ENCODE results near the gene YIF1A.

YIF1A gene, protein sequence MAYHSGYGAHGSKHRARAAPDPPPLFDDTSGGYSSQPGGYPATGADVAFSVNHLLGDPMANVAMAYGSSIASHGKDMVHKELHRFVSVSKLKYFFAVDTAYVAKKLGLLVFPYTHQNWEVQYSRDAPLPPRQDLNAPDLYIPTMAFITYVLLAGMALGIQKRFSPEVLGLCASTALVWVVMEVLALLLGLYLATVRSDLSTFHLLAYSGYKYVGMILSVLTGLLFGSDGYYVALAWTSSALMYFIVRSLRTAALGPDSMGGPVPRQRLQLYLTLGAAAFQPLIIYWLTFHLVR

DNA sequence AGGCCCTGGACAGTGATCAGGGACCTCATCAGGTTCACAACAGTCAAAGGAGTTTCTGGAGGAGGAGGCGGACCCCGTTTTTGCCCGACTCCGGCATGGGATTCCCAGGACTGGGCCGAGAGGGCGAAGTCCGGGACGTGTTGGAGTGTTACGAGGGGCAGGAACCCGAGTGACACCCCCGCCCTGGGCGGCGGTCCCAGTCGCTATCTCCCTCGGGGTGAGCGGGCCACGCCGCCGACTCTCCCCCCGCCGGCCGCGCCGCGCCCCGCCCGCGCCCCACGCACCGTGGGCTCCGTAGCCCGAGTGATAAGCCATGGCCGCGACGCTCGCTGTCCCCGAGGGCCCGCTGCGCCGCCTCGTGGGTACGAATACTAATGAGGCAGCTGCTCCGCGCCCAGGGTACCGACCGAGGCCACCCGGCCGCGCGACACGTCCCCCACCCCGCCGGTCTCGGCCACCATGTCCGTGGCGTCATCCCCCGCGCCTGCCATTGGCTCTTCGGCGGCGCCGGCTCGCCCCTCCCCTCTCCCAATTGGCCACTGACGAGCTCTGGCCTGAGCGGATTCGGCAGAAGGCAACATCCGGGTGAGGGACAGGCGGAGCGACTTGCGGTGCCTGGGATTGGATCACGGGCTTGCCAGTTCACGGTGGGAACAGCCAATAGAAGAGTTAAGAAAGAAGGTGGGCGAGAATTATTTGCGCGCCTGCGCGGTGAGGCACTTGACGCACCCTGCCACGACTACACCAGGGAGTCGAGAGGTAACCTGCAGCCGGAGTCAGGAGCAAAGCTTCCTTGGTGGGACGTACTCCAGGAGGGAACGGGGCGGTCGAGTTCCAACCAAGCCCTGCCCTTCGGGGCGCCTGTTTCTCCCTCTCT lies at the start of gene YIF1A:
YIF1A (minus strand) TSS at position 473 of the 877 bp plus-strand sequence; CDS start at position 315, 158 bp downstream.
- peak; percentile 100 for DNase-seq (ENCODE audit: low spot score)

DNA sequence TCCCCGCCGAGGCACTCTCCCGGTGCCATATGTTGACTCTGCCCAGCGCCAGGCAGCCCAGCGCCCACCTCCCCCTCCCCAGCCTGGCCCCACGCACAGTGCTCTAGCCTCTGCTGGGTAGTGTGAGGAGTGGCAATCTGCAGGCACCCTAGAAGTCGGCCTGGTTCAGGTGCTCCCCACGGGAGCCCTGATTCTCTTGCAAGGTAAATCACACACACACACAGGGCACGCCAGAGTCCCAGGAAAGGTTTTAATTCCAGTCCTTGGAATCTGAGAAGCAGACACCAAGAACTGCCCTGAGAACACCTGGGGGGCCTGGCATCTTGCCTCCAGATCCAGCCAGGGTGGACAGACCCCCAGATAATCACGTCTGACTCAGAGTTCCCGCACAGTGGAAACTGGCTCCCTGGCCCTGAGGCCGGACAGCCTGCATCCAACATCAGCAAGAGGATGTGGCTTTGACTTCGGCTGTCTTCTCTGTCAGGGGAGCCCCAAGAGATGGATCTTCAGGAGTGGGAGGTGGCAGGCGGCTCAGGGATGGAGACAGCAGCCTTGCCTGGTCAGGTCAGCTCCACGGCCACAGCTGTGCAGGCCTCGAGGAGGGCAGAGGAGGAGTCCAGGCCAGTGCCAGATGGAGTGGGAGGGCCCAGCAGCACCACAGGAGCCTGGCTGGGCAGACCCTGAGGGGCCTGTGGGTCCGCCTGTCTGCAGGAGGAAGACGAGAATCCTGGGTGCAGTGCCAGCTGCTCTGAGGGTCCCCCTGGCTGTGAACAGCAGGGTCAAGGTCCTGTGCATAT lies 48.4 kb upstream of the YIF1A start:
- DNase-seq (ENCODE audit: low spot score) = no peak

DNA sequence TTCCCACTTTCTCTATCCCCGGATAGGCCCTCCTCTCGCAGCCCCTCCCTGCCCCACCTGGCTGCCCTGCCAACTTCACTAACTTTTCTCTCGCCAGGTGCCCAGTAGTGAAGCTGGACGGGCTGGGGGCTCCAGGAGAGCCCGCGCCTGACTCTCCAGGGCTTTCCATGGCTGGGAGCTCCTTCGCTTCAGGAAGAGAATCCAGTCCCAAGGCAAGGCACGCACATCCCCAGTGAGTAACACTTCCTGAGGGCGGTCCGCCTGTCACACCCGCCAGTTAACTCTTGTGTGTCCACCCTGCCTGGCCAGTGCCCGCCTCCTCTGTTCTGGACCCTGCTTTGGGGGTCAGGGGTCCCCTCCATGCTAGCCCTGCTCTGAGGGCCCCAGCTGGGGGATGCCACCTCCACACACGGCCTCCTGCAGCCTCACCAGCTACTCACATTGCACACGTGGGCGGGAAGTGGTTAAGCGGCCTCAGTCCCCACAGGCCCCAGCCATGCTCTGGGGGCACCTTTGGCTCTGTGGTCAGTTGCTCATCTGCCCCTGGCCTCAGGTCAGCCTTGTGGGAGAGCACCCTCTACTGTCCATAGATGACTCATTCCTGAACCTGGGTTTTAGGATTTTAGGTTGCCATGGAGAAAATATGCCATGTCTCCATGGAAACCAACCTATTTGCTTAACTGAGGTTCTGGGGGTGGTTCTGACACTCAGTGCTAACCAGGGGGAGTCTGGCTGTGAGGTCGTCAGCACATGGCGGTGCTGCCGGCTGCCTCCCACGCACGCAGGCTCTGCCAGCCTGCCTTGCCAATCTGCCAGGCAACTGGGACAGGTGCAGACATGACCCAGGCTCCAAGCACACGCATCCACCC lies 47.5 kb upstream of the YIF1A start, which contains the start of gene RIN1:
RIN1 (minus strand) TSS at position 201 of the 869 bp plus-strand sequence; CDS start at position 169, 32 bp downstream.
- peak; percentile 90 for DNase-seq (ENCODE audit: low spot score)

DNA sequence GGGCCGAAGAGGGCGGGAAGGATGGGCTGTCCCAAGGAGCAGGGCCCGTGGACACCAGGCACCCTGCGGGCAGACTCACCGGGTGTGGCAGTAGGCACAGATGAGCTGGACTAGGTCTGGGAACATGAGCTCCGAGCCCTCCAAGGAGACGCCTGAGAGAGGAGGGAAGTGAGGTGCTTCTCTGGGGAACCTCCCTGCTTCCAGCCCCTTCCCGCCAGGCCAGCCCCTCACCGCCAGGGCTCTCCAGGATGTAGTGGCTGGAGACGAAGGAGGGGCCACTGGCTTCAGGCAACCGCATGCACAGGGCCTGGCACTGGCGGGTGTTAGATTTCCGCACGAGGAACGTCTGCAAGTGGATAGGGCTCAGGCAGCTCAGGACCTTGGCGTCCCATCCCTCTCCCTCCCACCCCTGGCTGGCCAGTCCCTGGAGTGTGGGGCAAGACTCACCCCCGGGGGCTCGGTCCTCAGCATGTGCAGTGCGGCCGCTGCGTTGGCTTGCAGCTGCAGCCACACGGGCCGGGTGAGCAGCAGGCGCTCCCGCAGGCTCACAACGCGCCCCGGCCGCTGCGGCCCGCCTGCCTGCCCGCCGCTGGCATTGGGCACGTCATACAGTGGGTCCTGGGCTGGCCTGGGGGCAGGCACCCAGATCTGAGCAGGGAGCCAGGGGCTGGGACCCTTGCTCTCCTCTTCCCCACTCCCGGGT lies 46.7 kb upstream of the YIF1A start:
- DNase-seq (ENCODE audit: low spot score) = peak; percentile 36

DNA sequence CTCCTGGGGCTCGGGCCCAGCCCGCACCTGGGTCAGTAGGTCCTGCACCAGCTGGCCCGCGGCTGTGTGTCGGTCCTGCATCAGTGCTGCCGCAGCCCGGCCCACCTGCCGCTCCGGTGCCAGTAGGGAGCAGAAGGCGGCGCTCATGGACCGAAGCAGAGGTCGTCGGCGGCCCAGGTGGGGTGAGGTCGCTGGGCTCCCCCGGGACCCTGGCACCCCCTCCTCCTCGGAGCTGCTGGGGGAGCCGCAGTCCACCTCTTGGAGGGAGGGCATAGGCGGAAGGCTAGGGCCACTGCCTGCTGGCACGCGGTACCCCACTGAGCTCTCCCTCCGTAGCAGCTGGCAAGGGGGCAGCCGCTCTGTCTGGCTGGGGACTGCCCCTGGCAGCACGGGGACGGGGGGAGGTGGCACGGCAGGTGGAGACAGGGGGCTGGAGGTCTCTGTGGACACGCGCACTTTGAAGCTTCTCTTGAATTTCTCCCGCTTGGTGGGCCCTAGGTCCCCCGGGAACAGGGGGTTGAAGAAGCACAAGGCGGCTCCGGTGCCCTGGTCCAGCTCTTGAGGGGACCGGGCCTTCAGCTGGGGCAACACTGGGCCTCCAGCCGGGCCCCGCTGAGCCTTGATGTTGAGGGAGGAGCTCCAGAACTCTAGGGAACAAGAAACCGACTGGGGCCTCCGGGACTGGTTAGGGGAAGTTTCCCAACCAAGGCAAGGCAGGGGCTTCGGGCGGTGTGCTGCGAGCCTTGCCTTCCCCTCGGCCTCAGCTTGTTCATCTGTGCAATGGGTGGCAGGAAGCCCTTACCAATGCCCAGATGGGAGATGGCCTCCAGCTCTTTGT lies 45.9 kb upstream of the YIF1A start:
- DNase-seq (ENCODE audit: low spot score) = no peak

DNA sequence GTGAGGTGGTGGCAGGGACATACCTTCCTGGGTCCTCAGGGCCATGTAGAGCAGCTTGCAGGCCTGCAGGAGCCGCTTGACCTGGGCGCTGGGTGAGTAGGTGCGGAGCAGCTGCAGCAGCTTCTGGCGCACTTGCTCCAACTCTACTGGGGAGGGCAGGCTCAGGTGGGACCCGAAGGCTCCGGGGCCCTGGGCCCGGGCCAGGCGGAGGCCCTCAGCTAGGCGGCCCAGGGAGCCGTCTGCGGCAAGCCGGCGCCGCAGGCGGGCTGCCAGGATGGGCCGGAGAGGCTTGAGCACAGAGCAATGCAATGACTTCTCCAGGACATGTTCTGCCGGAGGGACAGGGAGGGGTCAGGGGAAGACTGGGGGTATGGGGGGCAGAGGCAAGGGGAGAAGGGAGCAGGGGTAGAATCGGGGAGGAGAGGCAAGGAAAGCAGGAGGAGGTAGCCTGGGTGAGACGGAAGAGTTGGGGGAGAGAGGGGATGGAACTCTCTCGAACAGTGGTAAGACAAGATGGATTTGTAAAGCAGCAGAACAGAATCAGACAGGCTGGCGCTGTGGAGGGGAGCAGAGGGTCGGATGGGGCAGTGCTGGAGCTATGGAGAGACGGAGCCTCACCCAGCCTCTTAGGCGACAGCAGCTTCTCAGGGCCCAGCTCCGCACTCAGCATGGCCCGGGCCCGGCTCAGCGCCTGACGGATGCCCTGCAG lies 45.1 kb upstream of the YIF1A start:
- no peak for DNase-seq (ENCODE audit: low spot score)

DNA sequence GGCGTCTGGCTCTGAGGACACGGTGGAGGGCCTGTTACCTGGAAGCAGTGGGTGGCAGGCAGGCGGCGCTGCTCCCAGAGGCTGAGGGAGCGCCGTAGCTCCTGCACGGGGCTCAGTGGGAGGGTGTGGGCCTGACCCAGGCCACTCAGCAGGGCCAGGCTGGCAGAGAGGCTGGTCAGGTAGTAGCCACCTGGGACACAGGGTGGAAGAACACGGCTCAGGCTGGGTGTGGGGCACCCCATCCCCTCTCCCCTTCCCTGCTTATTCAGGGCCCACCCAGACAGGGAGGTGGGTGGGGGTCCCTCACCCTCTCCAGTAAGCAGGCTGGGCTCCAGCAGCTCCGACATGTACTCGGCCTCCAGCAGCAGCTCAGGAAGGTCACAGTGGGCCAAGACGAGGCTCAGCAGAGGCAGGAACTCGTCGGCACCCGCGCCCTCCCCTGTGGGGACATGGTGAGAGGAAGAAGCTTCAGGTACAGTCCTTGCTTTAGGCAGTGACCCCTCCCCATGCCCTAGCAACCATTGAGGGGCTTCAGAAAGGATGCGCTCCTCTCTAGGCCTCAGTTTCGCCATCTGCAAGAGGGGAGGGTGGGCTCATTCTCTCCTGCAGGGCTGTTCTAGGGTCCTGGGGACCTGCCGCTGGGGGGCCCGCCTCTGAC lies 44.4 kb upstream of the YIF1A start:
- DNase-seq (ENCODE audit: low spot score) = no peak

DNA sequence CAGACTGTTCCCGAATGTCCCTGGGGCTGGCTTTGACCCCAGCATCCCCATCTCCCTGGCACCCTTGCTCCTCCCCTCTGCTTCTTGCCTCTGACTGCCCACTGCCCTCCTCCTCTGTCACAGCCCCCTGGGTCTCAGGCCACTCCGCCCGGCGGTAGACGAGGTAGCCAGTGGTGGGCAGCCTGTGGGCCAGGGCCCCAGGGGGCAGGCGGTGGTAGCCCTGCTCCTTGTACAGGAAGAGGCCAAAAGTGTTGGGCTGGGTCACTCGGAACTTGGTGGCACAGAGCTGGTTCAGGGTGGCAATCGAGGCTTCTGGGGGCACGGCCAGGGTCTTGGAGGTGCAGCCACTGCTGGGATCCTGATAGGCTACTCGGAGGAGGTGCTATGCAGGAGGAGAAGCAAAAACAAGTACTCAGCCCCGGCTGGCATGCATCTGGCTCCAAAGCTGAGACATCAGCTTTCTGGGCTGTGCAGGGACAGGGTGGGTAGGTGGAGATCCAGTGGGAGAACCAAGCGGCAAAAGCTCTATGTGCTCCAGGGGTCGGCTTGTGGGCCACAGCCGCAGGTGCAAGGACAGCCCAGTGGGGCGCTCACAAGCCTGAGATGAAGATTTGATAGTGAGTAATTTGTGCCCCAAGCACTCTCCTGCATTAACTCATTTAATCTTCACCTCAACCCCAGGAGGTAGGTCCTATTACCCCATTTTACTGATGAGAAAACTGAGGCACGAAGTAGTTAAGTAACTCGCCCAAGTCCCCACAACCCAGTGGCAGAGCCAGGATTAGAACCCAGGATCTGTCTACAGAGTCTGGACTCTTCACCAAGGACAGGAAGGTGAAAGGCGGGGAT lies 43.7 kb upstream of the YIF1A start:
- no peak for DNase-seq (ENCODE audit: low spot score)

DNA sequence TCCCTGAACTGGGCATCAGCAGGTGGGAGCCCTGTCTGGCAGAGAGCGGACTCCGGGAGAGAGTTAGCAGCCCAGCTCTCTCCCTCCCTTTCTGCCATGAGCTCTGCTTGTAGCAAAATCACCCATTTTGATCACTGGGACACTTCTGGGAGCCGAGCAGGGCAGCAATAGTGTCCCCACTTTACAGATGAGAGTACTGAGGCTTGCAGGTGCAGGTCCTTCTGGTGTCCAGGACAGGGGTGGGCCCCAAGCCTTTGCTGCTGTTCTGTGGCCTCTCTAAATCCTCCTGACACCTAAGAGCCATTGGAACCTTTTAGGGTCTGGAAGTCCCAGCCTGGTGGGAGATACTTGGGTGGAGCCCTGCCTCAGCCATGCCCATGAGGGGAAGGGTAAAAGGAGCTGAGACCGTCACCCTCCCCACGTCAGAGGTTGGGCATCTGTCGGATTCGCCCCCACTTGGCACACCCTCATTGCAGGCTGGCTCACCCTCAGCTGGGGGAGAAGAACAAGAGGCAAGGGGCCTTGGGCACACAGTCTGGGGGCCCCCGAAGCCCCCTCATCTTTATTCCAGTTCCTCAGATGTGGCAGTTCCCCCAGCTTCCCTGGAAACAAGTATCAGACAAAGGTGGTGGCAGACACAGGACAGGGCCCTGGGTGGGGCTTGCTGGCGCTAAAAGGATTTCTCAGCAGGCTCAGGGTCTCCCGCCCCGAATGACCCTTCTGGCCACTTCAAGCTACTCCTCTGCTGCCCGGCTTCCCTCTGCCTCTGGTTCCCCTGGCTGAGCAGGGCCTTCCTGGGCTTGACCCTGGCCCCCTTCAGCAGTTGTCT lies 42.8 kb upstream of the YIF1A start:
- DNase-seq (ENCODE audit: low spot score) = no peak

DNA sequence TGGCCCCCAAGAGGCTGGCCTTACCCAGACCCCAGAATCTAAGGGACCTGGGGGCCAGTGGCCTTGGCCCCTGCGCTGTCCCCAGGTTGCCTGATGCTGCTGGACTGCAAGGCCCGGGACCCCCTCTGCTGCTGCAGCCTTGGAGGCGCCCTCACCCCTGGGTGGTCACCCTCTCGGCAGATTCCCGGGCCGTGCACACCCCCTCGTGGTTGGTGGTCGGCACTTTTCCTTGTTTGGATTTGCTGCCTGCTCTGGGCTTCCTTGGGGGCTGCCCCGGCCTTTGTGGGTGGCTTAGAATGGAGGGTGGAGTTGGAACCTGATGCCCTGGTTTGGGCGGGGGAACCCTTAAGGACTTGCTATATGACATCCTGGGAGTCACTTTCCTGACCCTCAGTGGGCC lies 42.0 kb upstream of the YIF1A start:
- no peak for DNase-seq (ENCODE audit: low spot score)

DNA sequence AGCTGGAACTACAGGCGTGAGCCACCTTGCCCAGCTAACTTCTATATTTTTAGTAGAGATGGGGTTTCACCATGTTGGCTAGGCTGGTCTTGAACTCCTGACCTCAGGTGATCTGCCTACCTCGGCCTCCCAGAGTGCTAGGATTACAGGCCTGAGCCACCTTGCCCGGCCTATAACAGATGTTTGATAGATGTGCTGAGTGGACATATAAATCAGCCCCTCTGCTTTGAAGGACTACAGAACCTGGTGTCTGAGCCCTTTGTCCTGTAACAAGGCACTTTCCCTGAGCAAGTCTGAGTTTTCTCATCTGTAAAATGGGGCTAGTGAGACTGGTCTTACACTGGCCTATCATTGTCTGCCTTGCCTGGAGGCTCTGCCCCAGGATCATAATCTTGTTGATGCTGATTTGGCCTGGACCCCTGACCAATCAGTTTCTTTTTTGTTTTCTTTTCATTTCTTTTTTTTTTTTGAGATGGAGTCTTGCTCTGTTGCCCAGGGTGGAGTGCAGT lies 40.3 kb upstream of the YIF1A start:
- DNase-seq (ENCODE audit: low spot score) = no peak

DNA sequence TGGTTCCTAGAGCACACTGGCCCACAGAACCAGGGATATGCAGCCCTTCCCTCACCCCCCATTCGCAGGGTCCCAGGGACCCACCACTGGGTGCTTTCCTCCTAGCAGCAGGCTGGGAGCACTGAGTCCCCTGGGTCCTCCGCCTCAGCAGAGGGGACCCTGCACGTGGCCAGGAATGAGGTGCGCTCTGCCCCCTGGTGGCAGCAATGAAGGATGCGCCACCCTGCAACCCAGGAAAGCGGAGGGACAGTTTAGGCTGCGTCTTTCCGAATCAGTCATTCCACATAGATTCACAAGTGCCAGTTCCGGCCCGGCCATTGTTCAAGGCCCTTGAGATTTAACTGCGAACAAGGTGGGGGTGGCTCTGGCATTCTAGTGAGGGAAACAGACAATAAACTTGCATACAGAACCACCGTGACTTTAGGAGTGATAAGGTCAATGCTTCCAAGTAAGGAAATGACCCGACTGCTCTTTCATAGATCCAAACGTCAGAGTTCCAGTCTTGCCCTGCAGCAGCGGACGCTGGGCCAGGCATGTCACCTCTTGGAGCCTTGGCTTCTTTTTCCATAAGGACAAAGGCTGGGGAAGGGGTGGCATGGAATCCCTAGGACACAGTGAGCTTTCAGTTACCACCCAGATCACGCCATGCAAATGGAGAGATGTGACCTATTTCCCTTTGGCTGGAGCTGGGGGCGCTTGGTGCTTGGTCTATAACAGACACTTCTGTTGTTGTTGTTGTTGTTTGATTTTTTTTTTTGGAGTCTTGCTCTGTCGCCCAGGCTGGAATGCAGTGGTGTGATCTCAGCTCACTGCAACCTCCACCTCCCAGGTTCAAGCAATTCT lies 39.6 kb upstream of the YIF1A start:
- DNase-seq (ENCODE audit: low spot score) = peak; percentile 80

DNA sequence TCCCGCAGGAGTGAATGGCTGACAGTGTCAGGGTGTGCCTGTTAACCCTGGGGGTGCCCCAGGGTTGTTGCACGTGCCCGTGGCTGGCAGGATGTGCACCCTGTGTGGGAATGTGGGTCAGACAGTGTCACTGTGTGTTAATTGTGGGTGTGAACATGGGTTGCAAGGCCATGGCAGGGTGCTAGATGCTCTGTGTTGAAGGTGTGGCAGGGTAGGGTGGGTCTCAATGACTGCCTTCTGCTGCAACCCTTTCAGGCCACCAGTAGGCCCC lies 39.0 kb upstream of the YIF1A start:
- peak; percentile 70 for DNase-seq (ENCODE audit: low spot score)

DNA sequence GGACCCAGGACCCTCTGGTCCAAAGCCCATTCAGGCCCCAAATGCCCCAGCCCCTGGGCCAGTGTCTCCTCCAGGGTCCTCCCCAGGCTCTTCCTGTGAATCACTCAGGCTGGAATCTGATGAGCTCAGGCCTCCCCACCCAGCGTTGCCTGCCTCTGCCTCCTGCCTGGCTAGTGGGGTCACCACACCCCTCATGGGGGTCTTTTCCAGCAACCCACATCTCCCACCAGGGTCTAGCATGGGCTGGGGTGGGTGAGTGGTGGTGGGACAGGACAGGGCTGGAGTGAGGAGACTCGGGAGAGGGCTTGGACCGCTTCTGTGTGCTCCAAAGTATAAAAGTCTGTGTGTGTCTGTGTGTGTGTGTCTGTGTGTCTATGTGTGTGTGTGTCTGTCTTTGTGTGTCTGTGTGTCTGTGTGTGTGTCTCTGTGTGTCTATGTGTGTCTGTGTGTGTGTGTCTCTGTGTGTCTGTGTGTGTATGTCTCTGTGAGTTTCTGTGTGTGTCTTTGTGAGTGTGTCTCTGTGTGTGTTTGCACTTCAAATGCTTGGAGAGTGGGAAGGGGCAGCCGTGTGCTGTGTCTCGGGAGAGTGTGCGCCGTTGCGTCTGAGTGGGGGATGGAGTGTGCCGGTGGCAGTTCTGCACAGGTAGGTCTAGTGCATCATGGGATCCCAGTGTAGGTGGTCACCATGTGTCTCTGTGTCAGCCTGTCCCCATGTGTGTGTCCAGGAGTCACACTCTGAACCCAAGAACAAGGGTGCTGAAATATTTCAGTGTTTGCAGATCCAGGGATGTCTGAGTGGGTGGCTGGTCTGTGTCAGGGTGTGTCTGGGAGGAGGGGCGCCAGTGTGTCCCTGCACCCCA lies 38.5 kb upstream of the YIF1A start:
- peak; percentile 28 for DNase-seq (ENCODE audit: low spot score)

Data from SW480 (cell line).